Ammon's horn (tissue), 1 donor: Measurements from ENCODE around the gene LARGE1.
A peak's percentile ranks its signal among the peaks of the same experiment; 100 is the strongest.

Experiments used
- DNase-seq: peaks from one replicate; pipeline ENCODE4 v3.0.0-alpha.2; 2016; ENCODE audit warnings: low spot score

Gene LARGE1

DNA sequence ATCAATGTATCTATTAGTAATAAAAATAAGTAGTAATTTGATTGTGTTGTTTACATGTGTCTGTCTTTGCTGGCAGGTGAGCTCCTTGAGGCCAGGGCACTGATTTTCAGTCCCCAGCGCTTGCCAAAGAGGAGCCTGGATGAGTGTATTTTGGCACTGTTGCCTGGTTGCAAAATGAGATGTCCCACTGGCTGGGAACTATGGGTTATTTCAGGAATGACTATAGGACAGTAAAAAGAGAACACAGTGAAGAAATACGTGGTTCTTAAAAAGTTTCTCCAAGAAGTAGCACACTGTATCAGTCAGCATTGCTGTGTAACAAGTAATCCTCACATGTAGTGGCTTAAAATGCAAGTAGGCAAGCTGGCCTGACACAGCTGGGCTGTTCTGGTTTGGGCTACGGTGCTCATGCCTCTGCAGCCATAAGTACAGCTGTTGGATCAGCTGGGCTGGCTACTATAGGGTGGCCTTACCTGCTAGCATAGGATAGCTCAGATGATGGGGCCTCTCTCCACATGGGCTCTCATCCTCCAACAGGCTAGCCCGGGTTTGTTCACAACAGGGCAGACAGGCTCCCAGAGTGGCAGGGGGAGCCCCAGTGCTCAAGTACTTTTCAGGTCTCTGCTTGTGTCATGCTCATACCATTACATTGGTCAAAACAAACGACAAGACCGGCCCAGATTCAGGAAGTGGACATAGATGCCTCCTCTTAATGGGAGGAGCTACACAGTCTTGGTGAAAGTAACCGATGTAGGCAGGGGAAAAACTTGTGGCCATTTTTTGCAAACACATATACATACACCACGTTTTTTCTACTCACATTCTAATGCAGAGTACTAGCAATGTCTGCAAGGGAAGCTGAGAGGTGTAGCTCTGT, 399.1 kb downstream of the LARGE1 start:
- DNase-seq, result no peak

DNA sequence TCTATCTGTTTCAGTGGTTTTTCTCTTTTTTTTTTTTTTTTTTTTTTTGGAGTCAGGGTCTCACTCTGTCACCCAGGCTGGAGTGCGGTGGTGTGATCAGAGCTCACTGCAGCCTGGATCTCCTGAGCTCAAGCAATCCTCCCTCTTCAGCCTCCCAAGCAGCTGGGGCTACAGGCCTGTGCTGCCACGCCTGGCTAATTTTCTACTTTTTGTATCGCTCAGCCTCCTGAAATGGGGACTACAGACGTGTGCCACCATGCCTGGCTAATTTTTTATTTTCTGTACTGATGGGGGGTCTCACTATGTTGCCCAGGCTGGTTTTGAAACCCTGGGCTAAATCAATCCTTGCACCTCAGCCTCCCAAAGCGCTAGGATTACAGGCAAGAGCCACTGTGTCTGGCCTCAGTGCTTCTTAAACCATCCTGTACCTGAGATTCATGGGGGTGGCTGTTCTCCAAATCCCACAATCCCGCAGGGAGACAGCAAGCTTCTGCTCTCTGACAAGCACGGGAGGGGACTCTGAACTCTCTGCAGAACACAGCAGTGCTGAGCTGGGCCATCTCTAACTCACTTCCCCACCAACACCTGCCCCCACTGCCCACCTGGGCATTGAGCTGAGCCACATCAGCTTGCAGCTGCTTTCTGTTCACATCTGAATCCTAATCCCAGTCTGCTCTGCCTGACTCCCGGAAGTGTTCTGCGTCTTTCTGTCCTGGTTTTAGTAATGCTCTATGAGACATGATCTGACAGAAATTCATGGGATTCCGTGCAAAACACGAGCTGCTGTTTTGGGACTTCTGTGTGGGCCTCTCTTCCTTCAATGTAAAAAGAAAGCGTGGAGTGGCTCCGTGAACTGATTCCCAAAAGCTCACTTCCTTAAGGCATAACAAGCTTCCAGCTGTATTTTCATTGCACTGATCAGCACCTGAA, 400.0 kb downstream of the LARGE1 start:
- no peak for DNase-seq

DNA sequence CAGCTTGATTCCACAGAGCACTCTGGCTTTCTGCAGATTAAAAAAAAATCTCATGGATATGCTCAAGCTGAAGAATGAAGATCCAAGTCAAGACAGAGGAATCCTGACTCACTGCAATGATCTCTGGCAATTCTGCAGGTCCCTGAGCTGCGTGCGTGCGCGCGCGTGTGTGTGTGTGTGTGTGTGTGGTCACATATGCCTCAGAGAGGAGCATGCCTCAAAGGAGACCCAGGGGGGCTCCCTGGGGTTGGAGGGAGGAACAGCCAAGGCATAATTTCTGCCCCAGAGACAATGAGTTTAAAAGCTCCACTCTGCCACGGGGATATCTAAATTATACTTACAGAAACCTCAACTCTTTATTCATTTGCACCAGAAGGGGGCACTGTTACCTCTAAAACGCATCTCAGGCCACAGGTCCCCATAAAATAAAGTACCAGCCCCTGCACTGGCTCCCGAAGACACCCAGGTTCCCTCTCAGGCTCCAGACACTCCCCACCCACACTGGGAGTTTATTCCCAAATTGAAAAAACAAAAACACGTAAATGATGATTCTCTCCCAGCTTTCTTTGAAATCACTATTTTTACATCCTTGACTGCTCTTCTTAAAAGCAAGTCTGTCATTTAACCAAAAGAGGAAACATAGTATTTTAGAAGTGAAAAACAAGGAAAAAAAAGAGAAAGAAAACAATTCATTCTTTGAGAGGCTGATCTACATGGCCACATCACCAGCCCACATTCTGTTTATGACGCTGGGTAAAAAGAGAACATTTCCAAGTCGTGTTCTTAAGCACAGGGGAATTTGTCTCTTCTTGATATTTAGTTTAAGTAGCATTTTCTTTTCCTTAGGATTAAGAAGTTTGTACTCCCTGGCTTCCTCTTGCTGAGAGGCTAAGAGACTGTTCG, 401.0 kb downstream of the LARGE1 start:
- DNase-seq, result peak; percentile 80

DNA sequence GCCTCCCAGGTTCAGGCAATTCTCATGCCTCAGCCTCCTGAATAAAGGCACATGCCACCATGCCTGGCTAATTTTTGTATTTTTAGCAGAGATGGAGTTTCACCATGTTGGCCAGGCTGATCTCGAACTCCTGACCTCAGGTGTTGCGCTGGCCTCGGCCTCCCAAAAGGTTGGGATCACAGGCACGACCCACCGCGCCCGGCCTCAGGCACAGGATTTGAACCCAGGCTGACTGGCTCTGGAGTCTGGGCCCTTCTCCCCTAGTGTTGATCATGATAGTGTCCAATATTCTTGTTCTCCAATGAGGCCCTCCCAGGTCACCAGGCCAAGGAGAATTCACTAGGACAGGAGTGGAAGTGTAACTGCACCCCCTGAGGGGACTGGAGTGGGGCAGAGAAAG, 401.9 kb downstream of the LARGE1 start:
- no peak for DNase-seq

DNA sequence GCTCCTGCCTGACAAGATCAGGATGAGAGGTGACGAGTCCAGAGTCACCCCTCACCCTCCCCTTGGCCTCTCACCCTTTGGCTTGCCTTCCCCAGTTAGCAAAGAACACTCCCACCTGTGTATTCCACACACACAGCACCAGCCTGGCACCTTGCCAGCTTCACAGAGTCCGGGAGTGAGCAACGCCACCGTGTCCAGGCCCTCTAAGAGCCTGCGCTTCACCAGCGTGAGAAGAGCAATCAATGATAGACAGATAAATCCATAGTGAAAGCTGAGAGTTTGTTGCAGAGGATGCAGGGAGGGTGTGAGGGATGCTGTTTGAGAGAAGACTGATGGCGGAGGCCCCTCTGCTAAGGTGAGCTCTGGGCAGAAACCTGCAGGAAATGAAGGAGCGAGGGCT, 404.5 kb downstream of the LARGE1 start:
- no peak for DNase-seq

DNA sequence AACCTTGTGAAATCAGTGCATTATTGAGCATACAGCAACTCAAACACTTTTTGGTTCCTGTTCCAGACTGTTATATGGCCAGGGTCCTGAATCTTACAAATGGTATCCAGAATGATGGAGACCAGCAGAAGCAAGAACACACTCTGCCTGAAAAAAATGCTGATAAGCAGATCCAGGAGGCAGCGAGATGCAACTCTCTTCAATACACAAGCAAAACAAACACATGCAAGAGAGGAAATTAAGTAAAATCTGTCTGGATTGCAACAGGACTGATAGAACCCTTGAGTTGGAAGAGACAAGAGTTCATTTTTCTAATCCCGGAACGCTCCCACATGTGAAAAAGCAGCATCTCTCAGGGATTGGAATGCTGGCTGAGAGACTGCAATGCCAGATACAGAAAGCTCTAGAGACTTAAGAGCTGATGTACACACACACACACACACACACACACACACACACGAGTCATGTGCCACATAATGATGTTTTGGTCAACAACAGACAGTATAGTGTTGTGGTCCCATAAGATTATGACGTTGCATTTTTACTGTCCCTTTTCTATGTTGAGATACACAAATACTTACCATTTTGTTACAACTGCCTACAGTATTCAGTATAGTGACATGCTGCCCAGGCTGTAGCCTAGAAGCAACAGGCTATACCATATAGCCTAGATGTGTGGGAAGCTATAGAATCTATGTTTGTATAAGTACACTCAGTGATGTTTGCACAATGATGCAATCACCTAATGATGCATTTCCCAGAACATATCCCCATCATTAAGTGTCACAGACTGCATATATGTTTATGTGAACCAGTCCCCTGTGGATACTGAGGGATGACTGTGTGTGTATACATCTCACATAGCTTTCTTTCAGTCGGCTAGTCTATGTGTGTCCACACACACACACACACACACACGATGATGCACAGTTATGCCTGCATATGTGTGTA, 406.6 kb downstream of the LARGE1 start:
- no peak for DNase-seq

DNA sequence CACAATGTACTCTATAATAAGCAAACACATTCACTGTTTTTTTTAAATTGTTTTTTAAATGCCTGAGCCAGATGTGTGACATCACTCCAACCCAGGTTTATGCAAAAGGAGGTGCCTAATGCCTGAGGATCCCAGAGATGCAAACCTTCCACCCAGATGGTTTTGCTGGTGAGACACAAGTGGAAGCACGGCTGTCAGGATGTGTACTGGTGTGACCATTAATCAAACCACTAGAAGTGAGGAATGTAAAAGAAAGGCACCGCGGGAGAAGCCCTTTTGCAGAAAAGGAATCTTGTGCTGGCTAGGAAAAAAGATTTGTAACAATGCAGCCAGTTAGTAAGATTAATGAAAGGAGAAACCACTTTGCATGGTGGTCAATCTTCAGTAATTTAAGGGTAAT, 407.4 kb downstream of the LARGE1 start:
- DNase-seq, result no peak

DNA sequence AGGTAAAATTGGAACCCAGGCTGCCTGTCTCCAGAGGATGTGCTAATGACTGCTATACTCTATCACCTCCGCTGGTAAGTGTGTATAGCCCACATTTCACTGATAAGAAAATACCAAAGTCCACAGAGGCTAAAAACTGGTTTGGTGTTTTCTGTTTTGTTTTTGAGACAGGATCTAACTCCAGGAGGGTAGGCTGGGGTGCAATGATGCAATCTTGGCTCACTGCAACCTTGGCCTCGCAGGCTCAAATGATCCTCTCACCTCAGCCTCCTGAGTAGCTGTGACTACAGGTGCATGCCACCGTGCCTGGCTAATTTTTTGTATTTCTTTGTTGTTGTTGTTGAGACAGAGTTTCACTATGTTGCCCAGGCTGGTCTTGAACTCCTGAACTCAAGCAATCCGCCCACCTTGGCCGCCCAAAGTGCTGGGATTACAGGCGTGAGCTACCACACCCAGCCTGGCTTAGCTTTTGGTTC, 409.8 kb downstream of the LARGE1 start:
- no peak for DNase-seq

DNA sequence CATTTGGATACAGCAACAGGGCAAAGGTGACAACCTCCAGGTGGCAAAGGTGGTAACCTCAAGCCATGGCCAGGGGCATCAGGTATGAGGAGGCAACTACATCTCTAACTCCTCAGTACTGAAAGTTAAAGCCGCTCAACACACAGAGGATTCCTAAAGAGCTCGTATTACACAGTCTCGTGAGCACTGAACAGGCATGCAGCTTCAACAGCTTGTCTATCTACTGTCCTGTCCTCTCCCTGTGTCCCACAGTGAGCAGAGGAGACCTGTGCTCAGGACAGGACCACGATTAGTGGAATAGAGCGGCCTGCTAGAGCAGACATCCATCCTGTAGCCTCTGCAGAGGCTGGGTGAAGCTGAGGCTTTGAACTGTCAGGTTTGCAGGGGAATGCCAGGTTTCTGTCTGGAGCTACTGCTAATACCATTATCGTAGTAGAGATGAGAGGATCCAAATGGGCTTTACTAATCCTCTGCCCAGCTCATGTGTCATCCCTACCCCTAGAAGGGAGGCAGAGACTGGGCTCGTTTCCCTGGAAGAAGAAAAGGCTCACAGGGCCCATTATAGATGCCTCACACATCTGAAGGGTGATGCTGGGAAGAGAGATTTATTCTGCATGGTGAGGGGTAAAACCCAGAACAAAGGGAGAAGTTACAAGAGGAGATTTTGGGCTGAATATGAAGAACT, 415.2 kb downstream of the LARGE1 start:
- DNase-seq, result no peak

DNA sequence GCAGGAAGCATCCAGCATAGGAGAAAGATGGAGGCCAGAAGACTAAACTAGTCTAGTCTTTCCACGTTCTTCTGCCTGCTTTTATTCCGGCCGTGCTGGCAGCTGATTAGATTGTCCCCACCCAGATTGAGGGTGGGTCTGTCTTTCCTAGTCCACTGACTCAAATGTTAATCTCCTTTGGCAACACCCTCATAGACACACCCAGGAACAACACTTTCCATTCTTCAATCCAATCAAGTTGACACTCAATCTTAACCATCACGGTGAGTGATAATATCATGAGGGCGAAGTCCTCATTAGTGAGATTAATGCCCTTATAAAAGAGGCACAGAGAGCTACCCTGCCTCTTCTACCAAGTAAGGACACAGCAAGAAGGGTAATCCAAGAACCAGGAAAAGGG, 424.2 kb downstream of the LARGE1 start:
- DNase-seq, result no peak

DNA sequence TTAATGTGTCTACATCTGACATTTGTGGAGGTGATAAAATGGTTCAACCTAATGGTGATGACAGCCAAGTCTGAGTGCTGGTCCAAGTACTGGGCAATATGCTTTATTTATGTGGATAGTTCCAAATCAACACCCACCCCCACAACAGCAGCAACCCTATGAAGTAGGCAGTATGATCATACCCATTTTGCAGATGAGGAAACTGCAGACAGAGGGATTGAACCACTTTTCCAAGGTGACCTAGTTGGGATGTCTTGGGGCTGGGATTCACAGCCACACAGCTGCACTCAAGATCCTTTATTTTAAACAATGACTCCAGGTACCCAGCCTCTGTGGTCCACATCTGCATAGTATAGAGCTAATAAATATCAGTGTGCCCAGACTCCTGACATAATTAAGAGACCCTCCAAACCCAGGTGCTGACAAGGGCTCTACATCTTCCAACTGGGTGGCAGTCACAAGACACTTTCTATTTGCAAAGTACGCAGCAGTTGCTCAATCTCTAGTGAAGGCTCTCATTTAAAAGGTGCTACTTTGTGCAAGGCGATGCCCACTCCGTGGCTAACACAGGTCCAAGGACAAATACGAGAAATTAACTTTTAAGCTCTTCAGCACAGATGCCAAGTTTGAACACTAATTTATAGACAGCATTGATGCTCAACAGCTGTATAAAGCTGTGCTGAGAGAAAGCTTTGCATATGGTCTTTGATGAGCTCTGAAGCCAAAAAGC, 426.6 kb downstream of the LARGE1 start:
- no peak for DNase-seq

DNA sequence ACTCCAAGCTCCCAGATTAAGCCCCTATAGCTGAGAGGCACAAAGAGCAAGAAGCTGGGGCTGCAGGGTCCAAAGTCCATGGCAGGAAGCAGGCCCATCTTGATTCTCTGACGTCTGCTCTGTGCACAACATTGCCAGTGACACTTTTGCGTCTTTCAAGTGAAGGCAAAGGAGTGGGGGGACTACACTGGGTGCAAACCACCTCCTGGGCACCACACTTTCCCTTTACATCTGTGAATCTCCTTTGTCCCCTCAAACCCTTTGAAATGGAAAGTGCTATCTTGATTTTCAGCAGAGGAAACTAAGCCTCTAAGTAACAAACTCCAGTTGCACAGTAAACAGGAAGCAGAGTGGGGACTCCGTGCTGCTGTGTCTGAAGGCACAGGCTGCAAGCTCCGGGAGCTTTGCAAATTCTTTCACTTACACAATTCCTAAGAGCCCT, 428.0 kb downstream of the LARGE1 start:
- no peak for DNase-seq

DNA sequence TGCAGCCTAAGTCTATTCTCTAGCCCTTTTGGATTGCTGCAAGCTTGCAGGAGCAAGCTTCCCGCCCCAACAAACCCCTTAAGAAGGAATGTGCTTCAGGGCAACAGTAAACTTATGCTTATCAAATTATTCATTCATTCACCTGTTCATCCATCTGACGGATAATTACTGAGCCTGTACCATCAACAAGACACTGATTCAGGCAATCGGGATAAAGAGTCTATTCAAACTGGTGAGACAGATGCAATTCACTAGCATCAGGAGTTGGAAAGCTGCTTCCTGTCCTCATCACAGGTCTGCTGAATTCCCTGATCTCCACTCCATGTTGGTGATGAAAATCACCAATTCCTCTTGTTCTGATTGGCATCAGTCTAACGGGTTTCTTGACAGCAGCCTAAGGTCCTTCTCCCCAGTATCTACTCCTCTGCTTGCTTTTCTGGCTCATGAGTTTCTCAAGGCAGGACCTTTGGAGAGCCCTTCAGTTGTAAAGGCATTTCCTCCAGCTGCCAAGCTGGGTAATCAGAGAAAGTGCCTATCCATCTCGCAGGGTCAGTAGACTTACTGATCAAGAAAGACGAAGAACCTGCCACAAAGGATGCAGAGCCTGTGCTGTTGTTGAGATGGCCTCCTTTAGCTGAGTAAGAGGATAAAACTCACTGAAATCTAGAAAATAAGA, 433.1 kb downstream of the LARGE1 start:
- no peak for DNase-seq

DNA sequence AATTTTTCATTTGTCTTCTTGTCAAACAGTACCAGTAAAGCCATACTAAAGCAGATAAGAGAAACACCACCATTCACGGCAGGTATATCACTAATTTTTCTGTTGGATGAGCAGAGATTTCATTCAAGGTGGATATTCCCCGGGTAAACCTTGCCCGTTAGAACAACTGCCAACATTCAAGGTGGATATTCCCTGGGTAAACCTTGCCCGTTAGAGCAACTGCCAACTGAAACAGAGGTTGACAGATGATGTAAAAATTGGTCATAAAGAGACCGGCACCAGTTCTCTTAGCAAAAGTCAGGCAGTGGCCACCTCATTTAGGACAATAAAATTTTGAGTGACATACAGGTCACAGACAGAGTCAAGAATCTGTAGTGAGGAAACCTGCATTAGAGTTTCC, 438.7 kb downstream of the LARGE1 start:
- DNase-seq, result no peak

DNA sequence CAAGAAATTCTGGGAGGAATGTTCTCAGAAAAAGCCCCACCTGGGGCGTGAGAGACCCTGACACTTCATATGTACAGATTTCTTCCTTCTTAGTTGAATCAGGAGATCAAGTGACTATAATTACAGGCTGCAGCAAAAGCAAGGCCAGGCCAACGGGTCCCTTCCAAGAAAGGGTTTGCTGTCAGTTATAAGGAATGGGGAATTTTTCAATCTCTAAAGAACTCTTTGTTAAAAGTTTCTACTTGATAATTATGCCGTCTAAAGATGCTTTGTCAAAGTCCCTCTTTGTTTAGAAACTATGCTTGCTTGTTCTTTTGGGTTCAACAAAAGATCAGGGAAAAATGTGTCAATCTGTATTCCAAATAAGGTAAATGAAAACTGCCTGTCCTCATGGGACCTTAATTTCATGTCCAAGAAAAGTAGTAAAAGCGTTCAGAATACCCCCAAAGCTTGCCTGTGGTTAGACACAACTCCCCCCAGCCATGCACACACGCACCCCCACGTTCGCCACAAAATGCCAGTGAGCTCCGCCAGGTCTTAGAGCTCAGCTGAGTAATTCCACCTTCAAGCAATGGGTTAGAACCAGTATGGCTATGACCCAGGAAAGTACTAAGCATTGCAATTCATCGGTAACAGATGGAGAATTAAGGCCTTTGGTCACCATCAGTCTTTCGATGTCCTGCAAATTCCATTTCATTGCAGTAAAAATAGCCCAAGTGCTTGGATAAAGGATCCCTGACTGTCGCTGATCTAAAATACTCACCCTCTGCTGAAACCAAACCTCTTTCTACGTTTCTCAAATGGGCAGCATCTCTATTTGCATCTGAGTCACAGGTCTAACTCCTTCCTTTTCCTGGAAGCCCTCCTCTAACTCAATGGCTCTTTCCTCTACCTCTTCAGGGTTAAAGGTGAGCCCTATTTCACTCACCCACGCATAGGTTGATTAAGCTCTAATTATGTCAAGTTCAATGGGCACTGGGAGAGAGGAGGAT, 442.9 kb downstream of the LARGE1 start:
- no peak for DNase-seq

DNA sequence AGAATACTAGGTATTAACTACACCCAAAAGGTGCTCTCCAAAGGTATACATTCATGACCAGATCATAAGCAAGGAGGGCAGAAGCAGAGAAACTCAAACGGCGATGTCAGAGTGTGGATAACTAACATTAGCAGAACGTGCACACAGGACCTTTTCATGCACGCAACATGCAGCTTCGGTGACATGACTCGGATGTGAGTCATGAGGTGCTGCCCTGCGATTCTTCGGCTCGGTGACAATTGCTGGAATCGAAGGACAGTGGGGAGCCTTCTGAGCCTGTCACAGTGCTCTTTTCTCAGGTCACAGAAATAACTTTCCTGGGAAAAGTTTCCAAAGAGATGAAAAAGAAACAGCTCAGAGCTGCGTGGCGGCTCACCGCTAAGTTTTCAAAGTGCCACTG, 443.6 kb downstream of the LARGE1 start:
- no peak for DNase-seq

DNA sequence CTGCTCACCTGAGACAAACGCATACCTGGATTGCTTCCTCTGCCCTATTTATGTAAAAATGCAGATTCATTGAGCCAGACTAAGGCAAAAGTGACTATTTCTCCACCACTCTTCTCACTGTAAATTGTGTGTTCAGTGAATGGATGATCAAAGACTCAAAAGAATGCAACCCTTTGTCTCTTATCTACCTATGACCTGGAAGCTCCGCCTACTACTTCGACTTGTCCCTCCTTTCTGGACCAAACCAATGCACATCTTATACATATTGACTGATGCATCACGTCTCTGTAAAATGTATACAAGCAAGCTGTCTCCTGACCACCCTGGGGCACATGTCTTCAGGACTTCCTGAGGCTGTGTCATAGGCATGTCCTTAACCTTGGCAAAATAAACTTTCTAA, 444.1 kb downstream of the LARGE1 start:
- DNase-seq, result no peak

DNA sequence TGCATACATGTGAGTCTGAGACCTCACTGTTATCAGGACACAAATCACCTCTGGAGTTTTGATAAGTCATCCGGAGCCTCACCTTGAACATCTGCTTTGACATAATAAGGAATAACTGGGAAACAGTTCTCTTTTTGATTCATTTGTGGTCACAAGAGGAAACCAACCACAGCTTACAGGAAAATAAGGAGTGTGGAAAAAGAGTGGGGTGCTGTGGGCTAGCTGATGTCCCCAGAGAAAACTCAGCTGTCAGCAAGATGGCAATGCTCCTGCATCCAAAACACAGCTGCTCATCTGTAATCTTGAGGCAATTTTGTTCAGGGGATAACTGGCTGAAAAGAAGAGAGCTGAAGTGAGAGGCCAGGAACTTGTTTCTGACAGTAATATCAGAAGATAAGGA, 445.7 kb downstream of the LARGE1 start:
- no peak for DNase-seq
